Skeletal muscle tissue (tissue), 4 donors: ENCODE data around the gene SKIDA1. TPM values are rescaled to one million over a fixed set of nuclear protein-coding genes. Genes with fewer than 3 reads are reported as not detected.
A peak's percentile ranks its signal among the peaks of the same experiment; 100 is the strongest.

Experiments
- H3K27ac ChIP-seq: one replicate; pipeline ENCODE4 v1.7.0; 2013; ENCODE audit warnings: mild to moderate bottlenecking, low read depth, low read length, inconsistent platforms
- H3K27me3 ChIP-seq, 3 donors: one replicate each; pipeline ENCODE4 v1.7.0; 2013; ENCODE audit warnings: low read length in 3 of 3; ENCODE audit not compliant: control insufficient read depth in 3 of 3, insufficient read depth in 3 of 3
- H3K36me3 ChIP-seq, 3 donors: one replicate each; pipeline ENCODE4 v1.7.0; 2013; ENCODE audit warnings: low read length in 3 of 3; ENCODE audit not compliant: control insufficient read depth in 3 of 3, insufficient read depth in 3 of 3
- H3K4me1 ChIP-seq, 3 donors: one replicate each; pipeline ENCODE4 v1.7.0; 2013; ENCODE audit warnings: low read length in 3 of 3, mild to moderate bottlenecking in 3 of 3; ENCODE audit not compliant: control insufficient read depth in 3 of 3, insufficient read depth in 3 of 3
- H3K4me3 ChIP-seq, 3 donors: one replicate each; pipeline ENCODE4 v1.7.0; 2013; ENCODE audit warnings: low read length in 3 of 3
- H3K9ac ChIP-seq, 3 donors: one replicate each; pipeline ENCODE4 v1.7.0; 2013; ENCODE audit warnings: low read length in 3 of 3, mild to moderate bottlenecking in 3 of 3, moderate library complexity in 2 of 3, low read depth in 1 of 3
- H3K9me3 ChIP-seq, 3 donors: one replicate each; pipeline ENCODE4 v1.7.0; 2013; ENCODE audit warnings: low read length in 3 of 3; ENCODE audit not compliant: control insufficient read depth in 3 of 3
- total RNA-seq: library from RNA; depleted of rRNA; stranded (reverse); fragments of >200 nt; gene quantifications from one replicate; pipeline ENCODE4 v1.2.3, GENCODE V29; 2014
- donor health status: Osteomylitis.

SKIDA1 gene
- total RNA-seq, 1 donor from 2014 or later = 2.1 TPM

- H3K27me3 ChIP-seq = no peaks in the 10 kb centered on the region
- peak overlapping the region; percentile 71 to 80 (median 79) for H3K4me3 ChIP-seq
- peak overlapping the region; percentile 98 for H3K27ac ChIP-seq
- peak overlapping the region; percentile 75 to 90 (median 82) for H3K9ac ChIP-seq
- H3K9me3 ChIP-seq = no peaks in the 10 kb centered on the region
- no peaks in the 10 kb centered on the region for H3K36me3 ChIP-seq
- peaks cover 4 to 16% (median 10%) of the 10 kb centered on the region in 3 donors for H3K4me1 ChIP-seq
Measured at GRCh38 chr10:21529032-21529910, 3.8 kb upstream of the SKIDA1 start.

- peak overlapping the region; percentile 71 to 80 (median 79) for H3K4me3 ChIP-seq
- no peaks in the 10 kb centered on the region for H3K9me3 ChIP-seq
- H3K9ac ChIP-seq = peak overlapping the region; percentile 82 to 90 (median 90)
- H3K27ac ChIP-seq = peak overlapping the region; percentile 98
- H3K27me3 ChIP-seq = no peaks in the 10 kb centered on the region
- H3K4me1 ChIP-seq = peaks cover 4 to 14% (median 13%) of the 10 kb centered on the region in 3 donors
- no peaks in the 10 kb centered on the region for H3K36me3 ChIP-seq
Measured at GRCh38 chr10:21528236-21529031, 3.0 kb upstream of the SKIDA1 start.

GRCh38 chr10:21527598-21528235 lies 2.2 kb upstream of the SKIDA1 start:
- peak overlapping the region; percentile 82 to 90 (median 90) for H3K9ac ChIP-seq
- H3K4me3 ChIP-seq = peak overlapping the region; percentile 71 to 80 (median 79)
- no peaks in the 10 kb centered on the region for H3K9me3 ChIP-seq
- peak overlapping the region; percentile 98 for H3K27ac ChIP-seq
- no peaks in the 10 kb centered on the region for H3K27me3 ChIP-seq
- peaks cover 4 to 11% (median 6%) of the 10 kb centered on the region in 3 donors for H3K4me1 ChIP-seq
- H3K36me3 ChIP-seq = no peaks in the 10 kb centered on the region

GRCh38 chr10:21526860-21527597 lies 1.5 kb upstream of the SKIDA1 start:
- H3K4me1 ChIP-seq = peaks cover 4 to 9% (median 6%) of the 10 kb centered on the region in 3 donors
- peak overlapping the region; percentile 82 to 90 (median 90) for H3K9ac ChIP-seq
- H3K9me3 ChIP-seq = no peaks in the 10 kb centered on the region
- H3K4me3 ChIP-seq = peak overlapping the region; percentile 71 to 80 (median 79)
- peak overlapping the region; percentile 98 for H3K27ac ChIP-seq
- no peaks in the 10 kb centered on the region for H3K27me3 ChIP-seq
- no peaks in the 10 kb centered on the region for H3K36me3 ChIP-seq

GRCh38 chr10:21526188-21526859 lies 842 bp upstream of the SKIDA1 start:
- H3K27ac ChIP-seq = peak overlapping the region; percentile 98
- peak overlapping the region; percentile 71 to 79 (median 74) for H3K4me3 ChIP-seq
- peaks cover 4 to 9% (median 6%) of the 10 kb centered on the region in 3 donors for H3K4me1 ChIP-seq
- H3K36me3 ChIP-seq = no peaks in the 10 kb centered on the region
- no peaks in the 10 kb centered on the region for H3K9me3 ChIP-seq
- peak overlapping the region; percentile 82 to 90 (median 90) for H3K9ac ChIP-seq
- no peaks in the 10 kb centered on the region for H3K27me3 ChIP-seq

GRCh38 chr10:21524526-21525366 lies 736 bp downstream of the SKIDA1 start:
- Histone ChIP-seq H3K27me3 (no peaks in the 10 kb centered on the region), H3K4me1 (peaks cover 4 to 14% (median 11%) of the 10 kb centered on the region in 3 donors), H3K9ac (peak overlapping the region; percentile 79 to 90 (median 88)), H3K4me3 (peak overlapping the region; percentile 83 to 91 (median 86)), H3K27ac (peak overlapping the region; percentile 98), H3K9me3 (no peaks in the 10 kb centered on the region), H3K36me3 (no peaks in the 10 kb centered on the region)

GRCh38 chr10:21524131-21524525 lies 1.4 kb downstream of the SKIDA1 start:
- Histone ChIP-seq H3K4me1 (peaks cover 4 to 20% (median 14%) of the 10 kb centered on the region in 3 donors), H3K9ac (peak overlapping the region in 2 of 3 donors; percentile 38 to 90), H3K9me3 (no peaks in the 10 kb centered on the region), H3K4me3 (peak overlapping the region in 2 of 3 donors; percentile 23 to 91), H3K27me3 (no peaks in the 10 kb centered on the region), H3K27ac (peak overlapping the region; percentile 98), H3K36me3 (no peaks in the 10 kb centered on the region)

- Histone ChIP-seq H3K4me3 (peak overlapping the region in 1 of 3 donors; percentile 91), H3K9ac (peak overlapping the region in 2 of 3 donors; percentile 38 to 90), H3K9me3 (no peaks in the 10 kb centered on the region), H3K36me3 (no peaks in the 10 kb centered on the region), H3K4me1 (peaks cover 8 to 25% (median 18%) of the 10 kb centered on the region in 3 donors), H3K27me3 (no peaks in the 10 kb centered on the region), H3K27ac (peak overlapping the region; percentile 14)
Measured at GRCh38 chr10:21523557-21524008, 1.9 kb downstream of the SKIDA1 start.
